T-helper 1 cell treated with Interleukin-12 subunit alpha and Interleukin-12 subunit beta and Interleukin-4 antibody, amounts not matched to agents 30 ng/mL and 1 ng/mL, for 36 hours (primary cell): ENCODE measurements around the gene CSTB. TPM values are rescaled to one million over a fixed set of nuclear protein-coding genes. Genes with fewer than 3 reads are reported as not detected.

Source experiments
- intact Hi-C: fragments of 100-400 bp; cut with micrococcal nuclease; formaldehyde crosslinking; loops from one replicate; pipeline ENCODE4 v1.15.1; 2024
- total RNA-seq: library from RNA; stranded (reverse); gene quantifications from 2 replicates; pipeline ENCODE4 v1.2.3, GENCODE V29; 2022

The CSTB gene
- total RNA-seq, 1 donor from 2014 or later, result 64.3 TPM

DNA sequence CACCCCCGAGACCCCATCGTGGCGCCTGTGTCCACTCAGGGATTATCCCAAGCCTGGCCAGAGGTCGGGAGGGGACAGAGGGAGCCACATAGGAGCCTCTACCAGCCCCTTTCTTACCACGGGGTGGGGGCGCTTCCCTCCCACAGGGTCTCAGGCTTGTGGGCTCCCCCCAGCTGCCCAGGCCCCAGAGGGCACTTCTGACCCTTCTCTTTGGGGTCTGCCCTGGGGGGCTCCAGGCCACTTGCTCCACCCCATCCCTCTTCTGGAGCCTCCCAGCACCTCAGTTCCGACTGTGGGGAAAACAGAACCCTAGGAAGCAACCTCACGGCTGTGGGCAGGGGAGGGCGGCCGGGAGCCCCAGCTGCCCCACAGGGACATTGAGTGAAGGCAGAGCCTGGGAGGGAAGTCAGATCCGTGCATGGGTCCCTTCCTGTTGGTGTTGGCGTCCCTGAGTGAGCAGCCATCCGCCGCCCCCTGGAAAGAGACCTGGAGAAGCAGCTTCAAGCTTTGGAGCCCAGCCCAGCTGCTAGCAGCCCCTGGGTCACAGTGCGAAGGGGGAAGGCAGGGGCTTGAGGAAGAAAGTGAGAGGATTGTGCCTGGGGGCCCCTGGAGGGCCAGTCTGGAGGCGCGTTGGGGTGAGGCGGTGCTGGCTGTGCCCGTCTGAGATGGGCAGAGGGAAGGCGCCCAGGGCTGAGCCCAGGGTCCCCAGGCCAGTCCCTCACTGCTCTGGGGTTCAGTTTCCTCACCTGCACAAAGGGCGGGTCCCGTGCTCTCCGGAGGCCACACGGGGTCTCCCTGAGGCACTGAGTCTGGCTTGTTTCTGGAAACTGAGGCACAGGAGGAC, 35.4 kb upstream of the CSTB start:
- intact Hi-C loops, result loop anchor here (5.0 kb wide), 1 partner anchor 56 kb away; the partner anchor contains the start of gene AGPAT3

DNA sequence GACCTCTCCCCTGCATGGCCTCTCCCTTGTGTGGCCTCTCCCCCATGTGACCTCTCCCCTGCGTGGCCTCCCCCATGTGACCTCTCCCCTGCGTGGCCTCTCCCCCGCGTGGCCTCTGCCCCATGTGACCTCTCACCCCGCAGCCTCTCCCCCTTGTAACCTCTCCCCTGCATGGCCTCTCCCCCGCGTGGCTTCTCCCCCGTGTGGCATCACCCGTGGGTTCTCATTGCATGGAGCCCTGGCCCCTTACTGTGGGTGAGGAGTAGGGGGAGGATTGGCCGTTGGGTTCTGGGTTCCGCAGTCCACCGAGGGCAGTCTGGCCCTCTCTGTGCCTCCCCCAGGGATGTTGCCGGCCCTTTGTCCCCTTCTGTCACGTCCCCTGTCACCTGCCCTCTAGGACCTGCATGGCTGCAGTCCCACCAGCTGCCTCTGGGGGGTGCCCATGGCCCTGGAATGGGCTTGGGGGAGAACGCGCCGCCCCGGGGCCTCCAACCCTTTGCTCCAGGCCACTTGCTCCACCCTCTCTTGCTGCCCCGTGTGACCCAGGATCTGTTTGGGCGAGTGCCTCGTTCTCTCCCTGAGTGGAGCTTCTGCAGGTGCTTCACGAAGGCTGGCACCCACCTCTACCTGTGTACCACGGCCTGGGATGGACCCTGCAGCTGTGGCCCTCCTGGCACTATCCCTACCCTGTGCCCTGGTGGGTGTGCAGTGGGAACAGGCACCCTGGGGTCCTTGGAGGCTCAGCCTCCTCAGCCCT, 34.6 kb upstream of the CSTB start:
- intact Hi-C loops, result loop anchor here (1.0 to 5.0 kb wide), 4 partner anchors 57 to 165 kb away; partner anchors contain the start of gene AGPAT3

DNA sequence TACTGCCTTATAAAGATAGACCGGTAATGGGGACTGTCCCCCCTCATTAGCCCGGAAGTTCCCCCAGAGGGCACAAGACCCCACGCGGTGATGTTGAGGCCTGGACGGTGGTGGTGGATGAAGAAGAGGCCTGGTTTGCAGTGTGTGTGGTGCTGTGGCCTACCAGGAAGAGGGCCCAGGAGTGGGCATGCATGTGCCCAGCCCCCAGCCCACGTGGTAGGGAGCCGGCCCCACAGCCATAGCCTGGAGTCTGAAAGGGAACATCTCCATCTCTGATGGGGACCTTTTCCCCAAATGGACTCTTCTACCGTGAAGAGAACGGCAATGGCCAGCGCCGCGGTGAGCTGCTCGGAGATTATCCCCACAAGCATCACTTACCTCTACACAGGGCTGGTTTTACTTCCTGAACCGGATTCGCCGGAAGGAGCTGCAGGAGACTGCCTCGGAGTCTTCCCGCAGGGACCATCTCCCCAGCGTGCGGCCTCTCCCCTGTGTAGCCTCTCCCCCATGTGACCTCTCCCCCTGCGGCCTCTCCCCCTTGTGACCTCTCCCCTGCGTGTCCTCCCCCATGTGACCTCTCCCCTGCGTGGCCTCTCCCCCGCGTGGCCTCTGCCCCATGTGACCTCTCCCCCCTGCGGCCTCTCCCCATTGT, 33.9 kb upstream of the CSTB start:
- intact Hi-C loops, result loop anchor here (1.0 to 5.0 kb wide), 4 partner anchors 57 to 165 kb away; partner anchors contain the start of gene AGPAT3

DNA sequence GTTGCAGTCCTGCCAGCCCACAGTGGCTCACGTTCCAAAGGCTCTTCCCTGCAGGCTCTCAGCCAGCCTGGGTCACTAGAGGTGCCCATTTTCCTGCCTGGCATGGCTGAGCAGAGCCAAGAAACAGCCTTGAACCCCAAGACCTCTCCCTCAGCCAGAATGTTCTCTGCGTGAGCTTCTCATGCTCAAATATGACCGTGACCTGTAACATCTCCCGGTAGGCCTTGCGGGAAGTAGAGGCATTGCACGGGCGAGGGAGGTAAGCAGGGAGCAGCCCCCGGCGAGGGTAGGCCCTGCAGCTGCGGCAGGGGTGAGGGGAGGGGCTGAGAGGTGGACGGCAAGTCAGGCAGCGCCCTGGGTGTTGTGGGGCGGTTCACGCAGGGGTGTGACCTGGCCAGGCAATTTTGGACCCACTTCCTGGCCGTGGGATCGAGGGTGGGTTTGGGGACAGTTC, 33.3 kb upstream of the CSTB start:
- intact Hi-C loops, result no loop called here

DNA sequence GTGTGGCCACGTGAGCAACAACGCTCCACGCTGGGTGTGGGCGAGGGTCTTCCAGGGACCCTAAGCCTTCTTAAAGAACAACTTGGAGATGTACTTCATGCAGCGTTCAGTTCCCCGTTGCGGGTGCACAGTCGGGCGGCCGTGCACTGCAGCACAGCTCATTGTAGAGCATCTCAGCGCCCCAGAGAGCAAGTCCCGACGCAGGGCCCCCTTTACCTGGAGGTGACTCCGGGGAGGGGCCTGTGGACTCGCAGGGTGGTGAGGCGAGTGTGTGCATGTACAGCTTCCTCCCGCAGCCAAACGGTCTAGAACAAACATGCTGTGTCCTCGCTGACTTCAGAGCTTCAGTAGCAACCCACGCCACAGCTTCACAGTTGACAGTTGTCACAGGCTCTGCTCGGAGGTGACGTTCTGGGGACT, 32.7 kb upstream of the CSTB start:
- intact Hi-C loops, result no loop called here

DNA sequence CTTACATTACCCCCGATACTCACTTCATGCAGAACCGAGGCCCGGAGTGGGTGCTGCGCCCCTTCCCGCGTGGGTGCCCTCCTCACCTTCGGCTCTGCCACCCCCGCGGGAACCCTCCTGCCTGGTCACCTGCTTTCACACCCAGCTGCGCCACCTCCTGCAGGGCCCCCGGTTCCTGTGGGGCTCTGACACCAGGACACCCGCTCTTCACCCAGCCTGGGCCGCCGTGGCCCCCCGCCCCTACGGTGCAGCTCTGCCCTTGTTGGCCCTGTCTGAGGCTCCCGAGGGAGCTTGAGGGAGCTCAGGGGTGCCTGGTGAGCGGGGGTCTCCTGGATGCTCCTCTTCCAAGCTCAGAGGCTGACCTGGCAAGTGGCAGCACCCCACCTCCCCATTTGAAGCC, 32.3 kb upstream of the CSTB start:
- intact Hi-C loops, result no loop called here

DNA sequence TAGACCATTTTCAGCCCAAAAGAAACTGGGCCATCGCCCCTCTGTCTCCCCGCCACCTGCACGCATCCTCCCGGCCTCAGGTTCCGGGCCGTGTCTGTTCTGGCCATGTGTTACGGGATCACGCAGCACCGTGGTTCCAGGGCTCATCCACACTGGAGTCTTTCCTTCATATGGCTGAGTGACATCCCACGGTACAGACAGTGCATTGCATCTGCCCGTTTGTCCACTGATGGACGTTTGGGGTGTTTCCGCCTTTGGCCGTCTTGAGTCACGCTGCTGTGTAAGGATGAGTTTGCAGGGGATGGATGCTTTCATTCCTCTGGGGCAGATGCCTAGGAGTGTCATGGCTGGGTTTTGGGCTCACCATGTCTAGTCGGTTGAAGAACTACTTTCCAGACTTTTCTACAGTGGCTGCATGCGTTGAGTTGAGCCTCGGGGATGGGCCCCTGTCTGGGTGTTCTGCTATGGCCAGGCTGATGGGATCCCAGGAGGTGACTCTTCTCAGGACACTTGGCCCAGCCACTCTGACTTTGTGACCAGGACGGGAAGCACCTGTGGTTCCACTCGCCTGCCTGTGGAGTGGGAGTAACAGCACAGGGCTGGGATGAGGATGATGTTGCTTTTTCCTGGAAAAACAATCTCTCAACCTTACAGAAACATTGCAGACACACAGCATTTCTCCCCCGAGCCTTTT, 30.1 kb upstream of the CSTB start:
- intact Hi-C loops, result no loop called here

DNA sequence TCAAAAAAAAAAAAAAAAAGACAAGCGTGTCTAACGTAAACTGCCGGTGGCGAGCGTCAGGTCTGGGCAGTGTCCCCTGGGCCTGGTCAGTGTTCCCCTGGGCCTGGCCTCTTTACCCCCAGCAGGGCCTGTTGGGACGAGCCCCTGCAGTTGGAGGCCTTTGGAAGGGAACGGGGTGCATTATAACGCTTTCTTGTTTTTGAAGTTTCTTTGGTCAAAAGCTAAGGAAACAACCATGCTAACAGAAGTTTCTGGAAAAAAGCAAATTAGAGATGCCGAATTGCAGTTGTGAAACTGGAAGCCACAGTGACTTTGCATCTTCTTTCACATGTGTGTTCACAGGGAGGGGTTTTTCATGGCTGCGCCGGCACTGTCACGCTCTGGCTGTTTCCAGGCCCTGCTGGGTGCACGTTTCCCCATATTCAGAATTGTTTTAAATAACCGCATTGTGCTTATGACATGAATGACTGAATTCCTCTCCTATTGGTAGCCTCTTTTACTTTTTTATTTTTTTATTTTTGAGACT, 29.2 kb upstream of the CSTB start:
- intact Hi-C loops, result no loop called here

DNA sequence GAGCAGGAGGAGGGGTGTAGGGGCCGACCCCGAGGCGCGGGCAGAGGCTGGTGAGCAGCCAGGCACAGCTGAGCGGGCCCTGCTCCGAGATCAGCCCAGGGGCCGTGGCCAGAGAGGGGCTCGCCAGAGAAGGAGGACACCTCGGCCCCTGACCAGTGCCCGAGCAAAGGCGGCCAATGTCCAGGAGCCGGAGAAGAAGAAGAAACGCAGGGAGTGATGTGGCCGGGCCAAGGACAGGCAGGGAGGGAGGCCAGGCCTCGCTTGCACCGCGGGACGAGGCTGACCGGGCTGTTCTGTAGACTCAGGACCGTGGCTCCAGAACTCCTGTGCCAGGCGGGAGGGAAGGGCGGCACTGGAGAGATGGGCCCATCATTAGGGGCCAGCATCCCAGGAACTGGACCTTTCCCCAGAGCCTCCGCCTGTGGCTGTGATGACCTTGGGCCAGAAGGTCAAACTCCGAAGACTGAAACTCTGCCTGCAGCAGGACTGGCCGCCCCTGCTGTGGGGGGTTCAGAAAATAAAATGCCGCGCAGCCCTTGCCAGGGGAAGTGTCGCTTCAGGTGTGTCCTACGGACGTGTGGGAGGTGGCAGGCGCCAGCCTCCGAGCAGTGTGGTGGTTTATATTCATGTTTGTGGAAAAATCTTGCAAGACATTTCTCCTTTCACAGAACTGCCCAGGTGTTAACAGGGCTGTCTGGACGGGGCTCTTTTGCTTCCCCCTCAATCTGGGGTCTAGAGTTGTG, 27.6 kb upstream of the CSTB start:
- intact Hi-C loops, result no loop called here

DNA sequence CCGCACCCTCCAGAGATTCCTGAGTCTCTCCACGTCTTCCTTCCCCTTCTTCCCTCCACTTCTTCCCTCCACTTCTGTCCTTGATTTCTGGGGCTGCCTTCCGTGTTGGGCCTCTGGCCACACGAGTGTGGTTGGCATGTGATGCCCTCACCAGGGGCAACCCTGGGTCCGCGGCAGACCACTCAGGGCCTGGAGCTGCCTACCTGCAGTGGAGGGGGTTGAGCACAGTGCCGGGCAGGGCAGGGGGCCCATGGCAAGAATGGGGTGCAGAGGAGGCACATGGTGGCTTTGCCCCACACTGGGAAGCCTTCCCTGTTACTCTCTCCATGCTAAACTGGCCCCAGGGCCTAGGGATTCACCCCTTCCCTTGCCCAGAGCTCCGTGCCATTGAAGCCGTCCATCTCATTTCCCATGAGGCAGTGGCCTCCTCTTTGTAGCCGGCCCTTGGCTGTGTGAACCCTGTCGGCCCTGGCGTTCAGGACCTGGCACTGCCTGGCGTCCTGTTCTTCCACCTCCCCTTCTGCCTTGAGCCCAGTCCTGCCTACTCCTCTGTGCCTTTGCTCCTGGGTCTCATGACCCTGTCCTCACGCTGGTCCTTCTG, 26.7 kb upstream of the CSTB start:
- intact Hi-C loops, result no loop called here

DNA sequence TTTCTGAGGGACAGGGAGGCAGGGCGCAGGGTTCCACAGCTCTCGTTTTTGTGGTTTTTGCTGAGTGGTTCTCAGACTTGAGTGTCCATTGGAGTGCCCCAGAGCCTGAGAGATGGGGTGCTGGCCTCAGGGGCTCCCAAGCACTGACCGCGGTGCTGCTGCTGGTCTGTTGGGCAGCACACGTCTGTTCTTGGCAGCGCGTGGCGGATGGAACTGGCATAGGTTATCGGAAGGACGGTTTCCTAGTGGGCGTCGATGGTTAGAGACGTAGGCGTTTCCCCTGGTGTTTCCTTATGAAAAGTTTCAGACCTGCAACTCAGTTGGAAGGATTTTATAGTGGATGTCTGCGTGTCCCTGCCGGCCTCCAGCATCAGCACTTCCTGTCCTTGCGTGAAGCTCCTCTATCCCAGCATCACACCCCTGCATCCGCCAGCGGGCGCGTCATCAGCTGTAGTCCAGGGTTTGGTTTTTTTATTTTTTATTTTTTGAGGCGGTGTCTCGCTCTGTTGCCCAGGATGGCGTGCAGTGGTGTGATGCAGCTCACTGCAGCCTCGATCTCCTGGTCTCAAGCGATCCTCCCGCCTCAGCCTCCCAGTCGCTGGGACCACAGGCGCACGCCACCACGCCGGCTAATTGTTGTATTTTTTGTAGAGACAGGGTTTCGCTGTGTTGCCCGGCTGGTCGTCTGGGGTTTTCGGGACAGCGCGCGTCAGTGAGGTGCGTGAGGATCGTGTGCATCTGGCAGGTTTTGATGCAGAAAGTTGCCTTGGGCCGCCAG, 25.1 kb upstream of the CSTB start:
- intact Hi-C loops, result no loop called here

DNA sequence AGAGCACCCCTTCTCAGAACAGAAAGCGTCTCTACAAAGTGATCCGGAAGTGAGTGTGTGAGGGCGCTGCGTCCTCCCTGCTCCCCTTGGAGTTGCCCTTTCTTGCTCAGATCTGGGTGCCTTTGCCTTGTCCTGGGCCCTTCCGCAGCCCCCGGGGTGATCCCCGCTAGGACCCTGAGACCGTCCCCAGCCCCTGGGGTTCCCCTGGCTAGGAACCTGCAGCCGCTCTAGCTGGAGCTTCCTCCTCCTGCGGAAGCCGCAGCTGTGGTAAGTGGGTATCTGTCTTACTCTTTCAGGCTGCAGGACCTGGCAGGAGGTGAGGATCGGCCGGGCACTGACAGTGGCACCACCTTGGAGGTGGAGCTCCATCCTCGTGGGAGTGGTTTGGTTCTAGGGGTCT, 24.5 kb upstream of the CSTB start:
- intact Hi-C loops, result no loop called here

DNA sequence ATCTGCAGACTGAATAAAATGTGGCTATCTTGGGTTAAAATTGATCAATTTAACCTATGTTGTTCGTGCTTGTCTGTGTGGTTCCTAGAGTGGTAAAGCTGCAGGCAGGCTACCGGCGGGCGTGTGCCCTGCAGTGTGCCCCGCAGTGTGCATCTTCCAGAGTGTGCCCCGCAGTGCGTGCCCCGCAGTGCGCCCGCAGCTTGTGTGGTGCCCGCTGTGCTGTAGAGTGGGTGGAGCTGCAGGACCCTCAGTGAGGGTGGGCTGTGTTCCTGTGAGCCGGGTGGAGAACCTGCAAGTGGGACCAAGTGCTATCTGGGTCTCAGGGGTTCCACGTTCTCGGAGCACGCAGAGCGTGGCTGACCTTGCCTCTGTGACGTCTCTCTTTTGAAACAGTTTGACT, 24.0 kb upstream of the CSTB start:
- intact Hi-C loops, result no loop called here

DNA sequence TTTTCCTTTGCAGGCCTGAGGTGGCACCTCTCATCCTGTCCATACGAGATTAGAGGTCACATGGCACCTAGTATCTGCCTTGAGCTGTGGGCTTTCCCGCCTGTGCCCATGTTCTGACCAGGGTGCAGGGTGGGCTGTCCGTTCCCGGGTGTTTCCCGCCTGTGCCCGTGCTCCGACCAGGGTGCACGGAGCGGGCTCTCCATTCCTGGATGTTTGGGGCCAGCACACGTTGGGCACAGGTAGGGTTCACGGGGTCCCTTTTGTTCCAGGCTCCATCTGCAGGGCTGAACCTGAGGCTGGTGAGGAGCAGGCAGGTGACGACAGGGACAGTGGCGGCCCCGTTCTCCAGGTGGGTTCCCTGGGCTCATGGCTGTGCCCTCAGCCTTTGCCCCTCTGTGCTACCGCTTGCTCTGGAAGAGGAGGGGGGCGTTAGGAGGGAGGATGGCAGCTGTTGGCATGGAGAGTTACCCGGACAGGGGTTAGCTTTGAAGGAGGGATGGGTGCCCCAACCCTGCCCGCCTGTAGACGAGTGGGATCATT, 23.3 kb upstream of the CSTB start:
- intact Hi-C loops, result no loop called here

DNA sequence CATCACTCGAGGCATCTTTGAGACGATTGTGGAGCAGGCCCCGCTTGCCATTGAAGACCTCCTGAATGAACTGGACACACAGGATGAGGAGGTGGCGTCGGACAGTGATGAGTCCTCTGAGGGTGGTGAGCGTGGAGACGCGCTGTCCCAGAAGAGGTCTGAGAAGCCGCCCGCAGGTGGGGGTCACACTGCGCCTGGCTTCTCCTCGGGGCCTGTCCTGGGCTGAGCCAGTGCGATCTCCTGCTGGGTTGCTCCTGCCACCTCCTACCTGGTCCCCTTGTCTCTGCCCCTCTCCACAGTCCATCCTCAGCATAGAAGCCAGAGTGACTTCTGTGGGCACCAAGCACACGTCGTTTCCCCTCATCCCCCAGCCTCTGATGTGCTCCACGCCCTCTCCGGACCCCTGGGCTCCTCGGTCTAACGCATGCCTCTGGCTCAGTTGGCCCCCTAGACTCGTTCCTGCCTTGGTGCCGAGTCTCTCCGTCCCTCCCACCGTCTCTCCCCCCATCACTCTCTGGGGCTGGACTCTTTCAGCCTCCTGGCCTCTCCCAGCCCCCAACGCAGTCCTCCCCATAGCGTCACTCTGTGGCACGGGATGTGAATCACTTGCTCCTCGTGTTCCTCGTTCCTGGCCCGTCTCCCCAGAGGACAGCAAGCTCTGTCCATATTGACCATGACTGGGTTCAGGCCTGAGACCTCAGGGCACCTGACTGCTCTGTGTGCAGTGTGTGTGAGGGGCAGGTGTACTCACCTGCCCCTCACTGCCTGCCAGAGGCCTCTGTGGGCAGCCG, 22.0 kb upstream of the CSTB start:
- intact Hi-C loops, result no loop called here

DNA sequence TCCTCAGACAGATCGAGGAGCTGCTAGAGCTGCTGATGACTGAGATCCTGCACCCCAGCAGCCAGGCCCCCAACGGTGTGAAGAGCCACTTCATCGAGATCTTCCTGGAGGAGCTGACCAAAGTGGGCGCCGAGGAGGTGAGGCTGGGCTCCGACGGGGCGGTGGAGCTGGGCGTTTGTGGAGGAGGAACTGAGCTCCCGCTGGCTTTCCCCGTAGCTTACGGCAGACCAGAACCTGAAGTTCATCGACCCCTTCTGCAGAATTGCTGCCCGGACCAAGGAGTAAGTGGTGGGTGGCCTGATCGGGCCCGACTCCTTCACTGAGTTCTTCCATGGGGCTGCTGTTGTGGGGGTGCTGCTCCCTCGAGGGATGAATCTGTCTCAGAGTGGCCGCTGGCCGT, 21.3 kb upstream of the CSTB start:
- intact Hi-C loops, result no loop called here

DNA sequence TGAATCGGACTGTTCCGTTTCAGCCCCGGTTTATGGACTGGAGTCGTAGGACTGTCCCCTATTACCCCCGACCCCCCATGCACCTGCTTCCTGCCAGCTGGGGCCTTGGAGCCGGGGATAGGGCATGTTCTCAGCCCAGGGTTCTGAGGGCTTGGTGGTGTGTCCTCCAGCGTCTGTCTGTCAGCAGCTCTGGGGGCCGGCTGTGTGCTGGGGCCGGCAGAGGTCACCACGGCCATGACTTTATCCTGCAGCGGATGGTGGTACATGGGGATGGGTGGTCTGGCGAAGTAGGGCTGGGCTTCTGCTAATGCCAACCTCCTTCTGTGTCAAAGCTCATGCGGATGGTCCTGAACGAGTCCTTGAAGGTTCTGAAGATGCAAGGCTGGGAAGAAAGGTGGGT, 18.7 kb upstream of the CSTB start:
- intact Hi-C loops, result no loop called here

DNA sequence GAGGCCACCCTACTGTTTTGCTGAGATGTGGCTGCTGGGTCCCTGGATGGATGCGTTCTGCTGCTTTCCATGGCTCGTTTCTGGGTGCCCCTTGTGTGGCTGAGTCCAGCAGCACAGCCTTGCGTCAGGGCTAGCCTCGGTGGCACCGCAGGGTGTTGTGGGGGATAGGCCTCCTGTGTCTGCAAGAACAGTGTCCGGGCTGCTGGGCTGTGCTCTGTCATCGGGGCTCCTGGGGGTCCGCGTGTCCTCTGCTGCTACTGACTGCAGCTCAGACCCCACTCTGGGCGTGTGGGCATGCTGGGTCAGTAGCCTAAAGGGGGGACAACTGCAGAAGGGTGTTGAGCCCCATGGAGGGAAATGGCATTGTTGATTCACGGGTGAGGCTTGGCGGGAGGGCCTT, 18.2 kb upstream of the CSTB start:
- intact Hi-C loops, result no loop called here
